MM.1S (cell line): ENCODE results near the gene AHNAK.
"Not testable (repeated sequence)": the region's sequence is repeated elsewhere in the genome, so short reads cannot be mapped to it uniquely, and the experiment has no call there.

Experiments
- DNase-seq: peaks from one replicate; pipeline ENCODE4 v3.0.0-alpha.2; 2015
- H2AFZ ChIP-seq: fragments of 300-600 bp; sonication (generic); 2 replicates; pipeline ENCODE4 v1.6.0; 2016; ENCODE audit warnings: antibody characterized with exemption, low read length
- H3F3A ChIP-seq: fragments of 300-600 bp; sonication (generic); 2 replicates; pipeline ENCODE4 v1.6.1; 2016; ENCODE audit warnings: mild to moderate bottlenecking, antibody characterized with exemption, low read length, moderate library complexity, mixed read lengths; ENCODE audit not compliant: insufficient read depth
- H3K27ac ChIP-seq: fragments of 300-600 bp; sonication (generic); 2 replicates; pipeline ENCODE4 v1.5.1; 2016; ENCODE audit warnings: mild to moderate bottlenecking, low read length
- H3K27me3 ChIP-seq: fragments of 300-600 bp; sonication (generic); replicated peaks from 2 replicates; pipeline ENCODE4 v1.6.0; 2016; ENCODE audit warnings: low read length; ENCODE audit not compliant: insufficient read depth
- H3K36me3 ChIP-seq: fragments of 300-600 bp; sonication (generic); replicated peaks from 2 replicates; pipeline ENCODE4 v1.6.1; 2016; ENCODE audit warnings: mild to moderate bottlenecking, low read length, mixed read lengths; ENCODE audit not compliant: insufficient read depth
- H3K4me1 ChIP-seq: fragments of 300-600 bp; sonication (generic); 2 replicates; pipeline ENCODE4 v1.6.1; 2016; ENCODE audit warnings: low read length, mixed read lengths
- H3K4me2 ChIP-seq: fragments of 300-600 bp; sonication (generic); 2 replicates; pipeline ENCODE4 v1.6.0; 2016; ENCODE audit warnings: low read depth, low read length
- H3K4me3 ChIP-seq: fragments of 300-600 bp; sonication (generic); 2 replicates; pipeline ENCODE4 v1.5.1; 2016; ENCODE audit warnings: low read length, mixed read lengths
- H3K79me2 ChIP-seq: fragments of 300-600 bp; sonication (generic); 2 replicates; pipeline ENCODE4 v1.6.1; 2016; ENCODE audit warnings: mixed run types, low read length, mixed read lengths
- H3K9ac ChIP-seq: fragments of 300-600 bp; sonication (generic); 2 replicates; pipeline ENCODE4 v1.6.1; 2016; ENCODE audit warnings: low read length, mixed read lengths
- H3K9me2 ChIP-seq: fragments of 300-600 bp; sonication (generic); replicated peaks from 2 replicates; pipeline ENCODE4 v1.6.1; 2016; ENCODE audit warnings: mild to moderate bottlenecking, low read length, mixed read lengths; ENCODE audit not compliant: insufficient read depth
- H3K9me3 ChIP-seq: fragments of 300-600 bp; sonication (generic); replicated peaks from 2 replicates; pipeline ENCODE4 v1.6.1; 2016; ENCODE audit warnings: mild to moderate bottlenecking, low read length, mixed read lengths; ENCODE audit not compliant: insufficient read depth
- H4K20me1 ChIP-seq: fragments of 300-600 bp; sonication (generic); 2 replicates; pipeline ENCODE4 v1.6.1; 2016; ENCODE audit warnings: mild to moderate bottlenecking, low read length, moderate library complexity, mixed read lengths; ENCODE audit not compliant: insufficient read depth
- CTCF ChIP-seq: fragments of 300-600 bp; sonication (generic); IDR thresholded peaks from 2 replicates; pipeline ENCODE4 v1.5.1; 2016; ENCODE audit warnings: antibody characterized with exemption, low read length, mixed read lengths
- EZH2 ChIP-seq: fragments of 300-600 bp; sonication (generic); optimal IDR thresholded peaks from 2 replicates; pipeline ENCODE3; 2017; ENCODE audit warnings: low read depth, mild to moderate bottlenecking, antibody characterized with exemption, low read length, mixed read lengths
- EZH2phosphoT487 ChIP-seq: fragments of 300-600 bp; sonication (generic); IDR thresholded peaks from 2 replicates; pipeline ENCODE4 v1.6.1; 2018; ENCODE audit warnings: antibody characterized with exemption, low read length

AHNAK gene

GRCh38 chr11:62500650-62501030 lies 46.0 kb downstream of the AHNAK start:
- H4K20me1 ChIP-seq: no peaks in the 10 kb centered on the region
- no peaks in the 10 kb centered on the region for H3K9me2 ChIP-seq
- no peak overlapping the region for H3K27ac ChIP-seq
- H3K4me3 ChIP-seq: no peak overlapping the region
- no peak overlapping the region for H2AFZ ChIP-seq
- no peaks in the 10 kb centered on the region for H3K79me2 ChIP-seq
- H3K4me1 ChIP-seq: no peaks in the 10 kb centered on the region
- H3K9ac ChIP-seq: no peak overlapping the region
- no peak for TF ChIP-seq EZH2phosphoT487
- TF ChIP-seq CTCF: no peak
- TF ChIP-seq EZH2: no peak
- no peak overlapping the region for H3K4me2 ChIP-seq
- H3K36me3 ChIP-seq: no peaks in the 10 kb centered on the region
- H3K27me3 ChIP-seq: no peaks in the 10 kb centered on the region
- no peak for DNase-seq
- H3K9me3 ChIP-seq: no peaks in the 10 kb centered on the region
- H3F3A ChIP-seq: no peaks in the 10 kb centered on the region

DNA sequence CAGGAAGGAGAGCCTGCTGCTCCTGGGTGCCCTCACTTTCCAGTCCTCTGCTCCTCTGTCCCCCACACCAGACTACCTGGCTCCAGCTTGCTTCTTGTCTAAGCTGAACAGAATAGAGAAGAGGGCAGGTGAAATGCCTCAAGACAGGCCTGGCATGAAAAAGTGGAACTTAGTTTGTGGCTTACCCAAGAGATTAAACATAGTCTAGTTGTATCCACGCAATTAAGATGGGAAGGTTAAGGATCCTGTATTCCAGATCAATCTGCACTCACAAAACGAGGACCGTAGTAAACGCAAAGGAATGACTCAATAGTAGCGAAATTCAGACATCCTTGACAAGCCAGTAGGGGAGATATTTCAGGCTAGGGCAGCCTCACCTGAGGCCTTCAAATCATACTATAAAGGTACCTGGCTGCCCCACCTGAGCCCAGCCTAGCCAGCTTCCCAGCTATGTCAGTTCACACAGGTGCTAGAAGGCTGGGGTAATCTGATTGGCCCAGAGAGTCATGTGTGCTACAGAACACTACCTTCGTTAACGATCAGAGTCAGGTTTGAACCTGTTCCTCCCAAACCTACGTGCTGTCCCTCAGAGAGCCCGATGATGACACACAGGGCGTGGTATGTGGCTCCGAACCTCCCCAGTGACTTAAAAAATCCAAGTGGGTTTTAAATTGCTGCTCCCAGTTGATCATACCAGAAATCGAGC lies 46.5 kb downstream of the AHNAK start:
- Histone ChIP-seq H3K9ac (no peak overlapping the region), H3K27me3 (no peaks in the 10 kb centered on the region), H3K9me2 (no peaks in the 10 kb centered on the region), H3F3A (no peaks in the 10 kb centered on the region), H3K4me1 (no peaks in the 10 kb centered on the region), H2AFZ (no peak overlapping the region), H3K79me2 (no peaks in the 10 kb centered on the region), H3K9me3 (no peaks in the 10 kb centered on the region), H3K4me3 (no peak overlapping the region), H4K20me1 (no peaks in the 10 kb centered on the region), H3K27ac (no peak overlapping the region), H3K4me2 (no peak overlapping the region), H3K36me3 (no peaks in the 10 kb centered on the region)
- TF ChIP-seq EZH2phosphoT487: no peak
- TF ChIP-seq CTCF: no peak
- no peak for TF ChIP-seq EZH2
- no peak for DNase-seq

- not testable (repeated sequence) for H3K4me2 ChIP-seq, H3K27ac ChIP-seq, DNase-seq, H4K20me1 ChIP-seq, H3K4me1 ChIP-seq, H3K9ac ChIP-seq, H3K9me3 ChIP-seq, H2AFZ ChIP-seq, H3K9me2 ChIP-seq, H3K4me3 ChIP-seq, H3K79me2 ChIP-seq, H3F3A ChIP-seq, H3K36me3 ChIP-seq, H3K27me3 ChIP-seq
Measured at GRCh38 chr11:62499311-62499943, 47.2 kb downstream of the AHNAK start.
